GM12878 (cell line): Measurements from ENCODE around the gene SLC6A17. TPM values are rescaled to one million over a fixed set of nuclear protein-coding genes. Genes with fewer than 3 reads are reported as not detected.

Experiments used
- ATAC-seq: fragments of 200-7000 bp; cut with Tn5 transposase; 3 replicates; pipeline ENCODE4 v1.9.1; 2020; ENCODE audit warnings: mild to moderate bottlenecking, moderate library complexity
- BruUV-seq: library from RNA; stranded (reverse); fragments of 400-500 nt; replicated peaks from 2 replicates; lab custom pipeline; 2021; lab: Mats Ljungman, UMichigan
- CTCF ChIA-PET: fragments of 300-600 bp; sonication (Branson Sonifier 250); formaldehyde crosslinking; extraction: SDS; loops from one replicate; lab custom pipeline; 2021; ENCODE audit warnings: inconsistent platforms; lab: Yijun Ruan, JAX
- POLR2A ChIA-PET: fragments of 350-600 bp; formaldehyde crosslinking; extraction: SDS; loops from one replicate; lab custom pipeline; 2021; ENCODE audit warnings: inconsistent platforms; lab: Charles Lee
- RAD21 ChIA-PET: fragments of 300-600 bp; sonication (Branson Sonifier 250); formaldehyde crosslinking; loops from one replicate; lab custom pipeline; 2023; ENCODE audit warnings: antibody characterized with exemption; ENCODE audit not compliant: unreplicated experiment; lab: Charles Lee
- SMC1A ChIA-PET: fragments of 300-600 bp; sonication (Branson Sonifier 250); formaldehyde crosslinking; loops from one replicate; lab custom pipeline; 2023; ENCODE audit not compliant: unreplicated experiment, uncharacterized antibody; lab: Charles Lee
- DNase-seq: peaks from one replicate; pipeline ENCODE4 v3.0.0-alpha.2; 2011; ENCODE audit warnings: low read depth, low spot score
- FAIRE-seq: peaks from 3 replicates; lab custom pipeline; 2011; peaks lifted over from hg19 to GRCh38; lab: Jason Lieb, UNC
- H2AFZ ChIP-seq: 2 replicates; pipeline ENCODE4 v1.6.0; 2011; ENCODE audit warnings: low read depth, low read length, control low read depth; ENCODE audit not compliant: control insufficient read depth
- H3K27ac ChIP-seq: 2 replicates; pipeline ENCODE4 v1.5.1; 2011; ENCODE audit warnings: control low read depth; ENCODE audit not compliant: control insufficient read depth, insufficient read depth
- H3K27me3 ChIP-seq, 2 experiments: replicated peaks in 1 of 2; 2 replicates each; pipeline versions ENCODE4 v1.6.0 to v1.6.1; 2011; ENCODE audit warnings: low read length in 1 of 2; ENCODE audit not compliant: control insufficient read depth in 2 of 2, insufficient read depth in 2 of 2
- H3K36me3 ChIP-seq, 2 experiments: 2 replicates each; pipeline ENCODE4 v1.5.1; 2011; ENCODE audit warnings: low read length in 1 of 2; ENCODE audit not compliant: control insufficient read depth in 2 of 2, insufficient read depth in 2 of 2
- H3K4me1 ChIP-seq: 2 replicates; pipeline ENCODE4 v1.6.1; 2011; ENCODE audit warnings: mild to moderate bottlenecking, low read length, moderate library complexity, mixed read lengths; ENCODE audit not compliant: control insufficient read depth, insufficient read depth
- H3K4me2 ChIP-seq: 2 replicates; pipeline ENCODE4 v1.6.0; 2011; ENCODE audit warnings: control low read depth; ENCODE audit not compliant: control insufficient read depth, insufficient read depth
- H3K4me3 ChIP-seq: fragments of 200-600 bp; sonication (generic); 2 replicates; pipeline ENCODE4 v1.5.1; 2016
- H3K79me2 ChIP-seq: 2 replicates; pipeline ENCODE4 v1.6.0; 2011; ENCODE audit warnings: low read length; ENCODE audit not compliant: control insufficient read depth, insufficient read depth
- H3K9ac ChIP-seq: 2 replicates; pipeline ENCODE4 v1.8.0; 2011; ENCODE audit warnings: low read length, control low read depth, mixed read lengths; ENCODE audit not compliant: control insufficient read depth, insufficient read depth
- H3K9me3 ChIP-seq: replicated peaks from 3 replicates; pipeline ENCODE4 v1.5.1; 2011; ENCODE audit warnings: mild to moderate bottlenecking, low read length; ENCODE audit not compliant: control insufficient read depth, insufficient read depth
- H4K20me1 ChIP-seq: 2 replicates; pipeline ENCODE4 v1.6.0; 2011; ENCODE audit not compliant: control insufficient read depth, insufficient read depth
- ASH2L ChIP-seq: fragments of 300-600, 200-600 bp; sonication (generic); IDR thresholded peaks from 2 replicates; pipeline ENCODE4 v1.6.1; 2017; ENCODE audit warnings: low read depth, mild to moderate bottlenecking, borderline replicate concordance
- CBX5 ChIP-seq: sonication (generic); IDR thresholded peaks from 2 replicates; pipeline ENCODE4 v1.6.1; 2016; ENCODE audit warnings: low read depth, moderate library complexity, mild to moderate bottlenecking, inconsistent platforms
- EP300 ChIP-seq, 2 experiments: fragments of 150-350 bp in 1 of 2; IDR thresholded peaks; 2 replicates each; pipeline ENCODE4 v1.6.1; 2011 to 2012; ENCODE audit warnings: low read depth in 2 of 2, low read length in 2 of 2, borderline replicate concordance in 1 of 2, improper control_type of control experiment in 1 of 2, inconsistent platforms in 1 of 2; ENCODE audit not compliant: control insufficient read depth in 1 of 2
- FOXM1 ChIP-seq: IDR thresholded peaks from 2 replicates; pipeline ENCODE4 v1.6.1; 2012; ENCODE audit warnings: low read depth, mild to moderate bottlenecking, inconsistent platforms, low read length, moderate library complexity
- HCFC1 ChIP-seq: fragments of 150-350 bp; IDR thresholded peaks from 2 replicates; pipeline ENCODE4 v1.6.1; 2014; ENCODE audit warnings: low read length
- HSF1 ChIP-seq: fragments of 150-350 bp; IDR thresholded peaks from 2 replicates; pipeline ENCODE4 v1.6.1; 2014; ENCODE audit warnings: mild to moderate bottlenecking, low read depth, low read length
- IKZF1 ChIP-seq: fragments of 450-650 bp; conservative IDR thresholded peaks from 2 replicates; pipeline ENCODE4 v1.6.1; 2017; ENCODE audit warnings: antibody characterized with exemption, mild to moderate bottlenecking
- IKZF2 ChIP-seq, 2 experiments: fragments of 450-650 bp; IDR thresholded peaks; 2 replicates each; pipeline ENCODE4 v1.6.1; 2017; ENCODE audit warnings: mild to moderate bottlenecking in 2 of 2, moderate library complexity in 2 of 2
- KLF5 ChIP-seq: fragments of 450-650 bp; IDR thresholded peaks from 2 replicates; pipeline ENCODE4 v1.6.1; 2014; ENCODE audit warnings: mild to moderate bottlenecking; ENCODE audit not compliant: partially characterized antibody
- MTA3 ChIP-seq: IDR thresholded peaks from 2 replicates; pipeline ENCODE4 v1.6.1; 2012; ENCODE audit warnings: low read length, inconsistent platforms, borderline replicate concordance
- NFIC ChIP-seq: IDR thresholded peaks from 2 replicates; pipeline ENCODE4 v1.6.1; 2012; ENCODE audit warnings: low read depth, mild to moderate bottlenecking, inconsistent platforms, low read length, moderate library complexity
- NFXL1 ChIP-seq: fragments of 450-650 bp; IDR thresholded peaks from 2 replicates; pipeline ENCODE4 v1.6.1; 2017; ENCODE audit warnings: antibody characterized with exemption, mild to moderate bottlenecking, borderline replicate concordance
- SIX5 ChIP-seq: IDR thresholded peaks from 2 replicates; pipeline ENCODE4 v1.6.1; 2011; ENCODE audit warnings: mild to moderate bottlenecking, low read depth, low read length, moderate library complexity; ENCODE audit not compliant: severe bottlenecking
- SMC3 ChIP-seq: IDR thresholded peaks from 2 replicates; pipeline ENCODE4 v1.6.1; 2011; ENCODE audit warnings: low read length, improper control_type of control experiment, borderline replicate concordance
- ZZZ3 ChIP-seq: IDR thresholded peaks from 2 replicates; pipeline ENCODE4 v1.6.1; 2011; ENCODE audit warnings: low read depth; ENCODE audit not compliant: control insufficient read depth, insufficient read length
- WGBS: methylation state at CpG from one replicate; pipeline ENCODE4 v1.1.6; 2016; ENCODE audit warnings: low lambda C conversion rate; ENCODE audit not compliant: insufficient replicate concordance, insufficient coverage; ENCODE audit errors: missing lambda C conversion rate; 5-methylcytosine and 5-hydroxymethylcytosine counted together
- in situ Hi-C: fragments of 300-500 bp; cut with MboI; formaldehyde crosslinking; loops from 9 replicates; pipeline ENCODE4 v1.14.3; 2018; ENCODE audit warnings: mixed read lengths
- intact Hi-C: fragments of 100-400 bp; cut with micrococcal nuclease; formaldehyde crosslinking; loops from one replicate; pipeline ENCODE4 v1.14.2; 2022; ENCODE audit not compliant: unreplicated experiment
- polyA plus RNA-seq, 11 experiments: library from polyadenylated mRNA; depleted of rRNA in 4 of 11; unstranded in 6 of 11; stranded (reverse) in 5 of 11; fragments of >200 nt; fragmentation: Nextera tagmentation in 4 of 11; fragmentation: Illumina TruSeq in 1 of 11; extraction: Ambion mirVana in 4 of 11; extraction: Trizol in 1 of 11; gene quantifications; 1 replicate in 1 of 11; 2 replicates in 10 of 11; pipeline versions ENCODE4 v1.2.1 to v1.2.3, GENCODE V29; 2011 to 2016; ENCODE audit warnings: inconsistent platforms in 2 of 11, missing spikeins in 2 of 11, low read depth in 1 of 11
- total RNA-seq, 4 experiments: library from RNA; depleted of rRNA in 3 of 4; stranded (reverse); fragments of >200 nt in 3 of 4; fragmentation: Illumina TruSeq in 1 of 4; extraction: Trizol in 1 of 4; gene quantifications; 2 replicates each; pipeline versions ENCODE4 v1.2.1 to v1.2.3, GENCODE V29; 2013 to 2021

SLC6A17 gene
- total and polyA plus RNA-seq, 10 of the 15 experiments (the other 5 are each of a cell fraction or from before 2014, with no cell fraction given), result not detected

DNA sequence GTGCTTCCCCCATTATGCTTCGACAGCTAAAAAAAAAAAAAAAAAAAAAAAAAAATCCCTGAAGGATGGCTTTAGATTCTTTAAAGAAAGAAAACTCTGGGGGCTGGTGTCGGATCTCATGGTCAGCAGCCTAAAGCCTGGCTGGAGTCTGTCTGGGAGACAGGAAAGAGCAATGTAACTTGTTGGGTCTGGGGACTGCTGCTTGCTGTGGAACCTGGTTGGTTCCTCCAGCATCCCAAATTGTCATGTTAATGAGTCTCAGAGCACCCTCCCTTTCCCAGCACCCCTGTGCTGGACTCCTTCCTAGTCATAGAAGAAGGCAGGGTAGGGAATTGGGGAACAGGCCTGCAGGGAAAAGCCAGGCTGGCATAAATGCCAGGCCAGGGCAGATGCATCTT is 62.8 kb downstream of the SLC6A17 start:
- Histone ChIP-seq H3K27ac (no peak overlapping the region), H3K4me2 (no peak overlapping the region), H3K9me3 (no peaks in the 10 kb centered on the region), H3K79me2 (no peaks in the 10 kb centered on the region), H3K36me3 (no peaks in the 10 kb centered on the region), H3K27me3 (peaks cover 0 to 14% of the 10 kb centered on the region in 2 experiments; a peak in 1 of 4 replicates), H3K4me3 (no peak overlapping the region), H4K20me1 (no peaks in the 10 kb centered on the region), H3K9ac (no peak overlapping the region), H3K4me1 (peaks cover 4% of the 10 kb centered on the region; the same call in 1 of the 2 replicates), H2AFZ (no peak overlapping the region)
- POLR2A ChIA-PET, result no interaction called here
- RAD21 ChIA-PET, result interaction anchor here (0.6 to 1.7 kb wide), 5 partner anchors 23 to 283 kb away, joined by 3 to 5 read pairs (median 4); no protein-coding TSS in a partner anchor
- in situ Hi-C loops, result no loop called here
- no peak for TF ChIP-seq IKZF1
- no peak for TF ChIP-seq NFIC
- TF ChIP-seq SMC3, result no peak
- TF ChIP-seq NFXL1, result no peak
- TF ChIP-seq KLF5, result no peak
- no peak for TF ChIP-seq ASH2L
- no peak for TF ChIP-seq CBX5
- no peak for TF ChIP-seq MTA3
- no peak for TF ChIP-seq EP300 (IDR thresholded peaks at IDR 0.05; ENCODE audit: borderline replicate concordance in 1 of 2, control insufficient read depth in 1 of 2, low read depth in 2 of 2, low read length in 2 of 2)
- no peak for TF ChIP-seq HSF1
- no peak for TF ChIP-seq SIX5
- TF ChIP-seq ZZZ3, result no peak
- TF ChIP-seq HCFC1, result no peak
- no peak for TF ChIP-seq FOXM1
- no peak for TF ChIP-seq IKZF2 (IDR thresholded peaks at IDR 0.05)
- CTCF ChIA-PET, result interaction anchor here (1.8 to 18.8 kb wide), 3 partner anchors 10 to 247 kb away, joined by 9 to 753 read pairs (median 11); no protein-coding TSS in a partner anchor
- 53% methylated on average over 2 of the region's 2 CpGs for WGBS
- ATAC-seq (no peak), DNase-seq (no peak), FAIRE-seq (no peak)
- no TSS peak for BruUV-seq
- intact Hi-C loops, result no loop called here
- SMC1A ChIA-PET, result interaction anchor here (0.6 to 17.8 kb wide), 5 partner anchors 44 to 247 kb away, joined by 3 to 524 read pairs (median 5); no protein-coding TSS in a partner anchor
